ENCODE measurements around the gene CSK.

The CSK gene

GRCh38 chr15:74812533-74812932 is 30.7 kb downstream of the CSK start, which contains the start of gene LMAN1L:
TSS of gene LMAN1L (plus strand) at chr15:74812835. CDS start at chr15:74812855, 20 bp downstream.
- Histone ChIP-seq H3K4me3 (ENCODE audit: low read length) (no peak within 1 kb of the TSS), H3K9ac (ENCODE audit: low read depth, low read length) (no peak within 1 kb of the TSS), H3K4me1 (ENCODE audit: insufficient read depth, low read length) (peaks cover 6% of the 10 kb centered on the region; the same call in 1 of the 2 replicates), H3K27ac (ENCODE audit: low read length) (no peak within 1 kb of the TSS), H3K9me3 (ENCODE audit: insufficient read depth, low read depth, low read length) (no peaks in the 10 kb centered on the region), H3K36me3 (ENCODE audit: insufficient read depth, low read depth, low read length) (no peaks in the 10 kb centered on the region), H3K27me3 (ENCODE audit: insufficient read depth, low read length) (no peaks in the 10 kb centered on the region)

GRCh38 chr15:74815121-74815934 is 33.4 kb downstream of the CSK start:
- H3K9ac ChIP-seq (ENCODE audit: low read depth, low read length), result no peak overlapping the region
- H3K36me3 ChIP-seq (ENCODE audit: insufficient read depth, low read depth, low read length), result no peaks in the 10 kb centered on the region
- no peaks in the 10 kb centered on the region for H3K27me3 ChIP-seq (ENCODE audit: insufficient read depth, low read length)
- no peak overlapping the region for H3K27ac ChIP-seq (ENCODE audit: low read length)
- no peaks in the 10 kb centered on the region for H3K9me3 ChIP-seq (ENCODE audit: insufficient read depth, low read depth, low read length)
- no peak overlapping the region for H3K4me3 ChIP-seq (ENCODE audit: low read length)
- 0 out of 2 replicates have a peak, but pooled peaks cover 3% of the 10 kb centered on the region for H3K4me1 ChIP-seq (ENCODE audit: insufficient read depth, low read length)

GRCh38 chr15:74815961-74816360 is 34.1 kb downstream of the CSK start:
- no peak overlapping the region for H3K27ac ChIP-seq (ENCODE audit: low read length)
- no peak overlapping the region for H3K9ac ChIP-seq (ENCODE audit: low read depth, low read length)
- peaks cover 3% of the 10 kb centered on the region; the same call in 1 of the 2 replicates for H3K4me1 ChIP-seq (ENCODE audit: insufficient read depth, low read length)
- no peaks in the 10 kb centered on the region for H3K27me3 ChIP-seq (ENCODE audit: insufficient read depth, low read length)
- H3K9me3 ChIP-seq (ENCODE audit: insufficient read depth, low read depth, low read length), result no peaks in the 10 kb centered on the region
- H3K36me3 ChIP-seq (ENCODE audit: insufficient read depth, low read depth, low read length), result no peaks in the 10 kb centered on the region
- H3K4me3 ChIP-seq (ENCODE audit: low read length), result no peak overlapping the region

DNA sequence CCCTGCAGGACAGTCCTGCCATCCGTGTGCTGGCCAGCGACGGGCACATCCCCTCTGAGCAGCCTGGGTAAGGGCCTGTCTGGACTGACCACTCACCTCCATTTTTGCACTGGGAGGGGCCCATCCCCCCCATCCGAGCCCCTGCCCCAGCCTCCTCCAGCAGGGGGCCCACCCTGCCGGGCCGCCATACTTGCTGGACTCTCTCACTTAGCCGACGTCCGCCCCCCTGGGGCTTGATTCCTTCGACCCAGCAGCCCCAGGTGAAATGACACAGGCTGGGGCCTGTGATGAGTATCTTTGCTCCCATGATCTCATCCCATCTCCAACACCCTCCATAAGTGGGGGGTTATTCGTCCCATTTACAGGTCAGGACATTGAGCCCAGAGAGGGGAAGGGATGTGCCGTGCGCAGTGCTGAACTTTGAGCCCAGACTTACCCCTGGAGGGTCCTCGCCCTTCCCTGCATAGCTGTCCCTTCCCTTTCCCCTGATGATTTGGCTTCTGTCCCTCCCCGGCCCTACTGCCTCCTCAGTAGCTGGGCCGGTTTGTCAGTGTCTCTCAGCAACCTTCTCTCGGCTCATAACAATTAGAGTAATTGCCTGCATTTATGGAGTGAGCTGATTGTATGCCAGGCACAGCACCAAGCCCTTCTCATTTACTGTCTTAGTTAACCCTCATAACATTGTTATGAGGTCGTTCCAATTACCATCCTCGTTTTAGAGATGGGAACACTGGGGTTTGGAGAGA is 34.9 kb downstream of the CSK start:
- H3K36me3 ChIP-seq (ENCODE audit: insufficient read depth, low read depth, low read length), result no peaks in the 10 kb centered on the region
- no peaks in the 10 kb centered on the region for H3K27me3 ChIP-seq (ENCODE audit: insufficient read depth, low read length)
- H3K4me3 ChIP-seq (ENCODE audit: low read length), result no peak overlapping the region
- H3K9me3 ChIP-seq (ENCODE audit: insufficient read depth, low read depth, low read length), result no peaks in the 10 kb centered on the region
- H3K4me1 ChIP-seq (ENCODE audit: insufficient read depth, low read length), result peaks cover 3% of the 10 kb centered on the region; the same call in 1 of the 2 replicates
- H3K9ac ChIP-seq (ENCODE audit: low read depth, low read length), result no peak overlapping the region
- H3K27ac ChIP-seq (ENCODE audit: low read length), result no peak overlapping the region

GRCh38 chr15:74817370-74817737 is 35.5 kb downstream of the CSK start:
- no peak overlapping the region for H3K27ac ChIP-seq (ENCODE audit: low read length)
- H3K4me1 ChIP-seq (ENCODE audit: insufficient read depth, low read length), result peaks cover 3% of the 10 kb centered on the region; the same call in 1 of the 2 replicates
- H3K9me3 ChIP-seq (ENCODE audit: insufficient read depth, low read depth, low read length), result no peaks in the 10 kb centered on the region

DNA sequence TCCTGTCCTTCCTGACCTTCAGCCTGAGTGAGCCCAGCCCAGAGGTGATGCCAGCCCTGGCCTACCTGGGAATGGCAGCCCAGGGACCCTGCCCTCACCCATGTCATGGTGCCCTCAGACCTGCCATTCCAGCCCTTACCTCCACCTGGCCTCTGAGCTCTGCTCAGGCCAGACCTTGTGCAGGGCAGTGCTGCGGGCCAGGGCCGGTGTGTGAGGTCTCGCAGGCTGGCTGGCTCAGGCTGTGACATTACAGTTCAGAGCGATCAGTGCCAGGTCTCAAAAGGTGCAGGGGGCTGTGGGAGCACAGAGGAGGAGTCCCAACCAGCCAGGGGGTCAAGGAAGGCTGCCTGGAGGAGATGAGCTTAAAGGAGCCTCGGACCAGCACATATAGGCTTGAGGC is 38.2 kb downstream of the CSK start:
- peaks cover 3% of the 10 kb centered on the region; the same call in 1 of the 2 replicates for H3K4me1 ChIP-seq (ENCODE audit: insufficient read depth, low read length)
- peaks cover 15% of the 10 kb centered on the region for H3K27me3 ChIP-seq (ENCODE audit: insufficient read depth, low read length)
- no peak overlapping the region for H3K9ac ChIP-seq (ENCODE audit: low read depth, low read length)
- H3K9me3 ChIP-seq (ENCODE audit: insufficient read depth, low read depth, low read length), result no peaks in the 10 kb centered on the region
- no peak overlapping the region for H3K27ac ChIP-seq (ENCODE audit: low read length)
- no peak overlapping the region for H3K4me3 ChIP-seq (ENCODE audit: low read length)
- no peaks in the 10 kb centered on the region for H3K36me3 ChIP-seq (ENCODE audit: insufficient read depth, low read depth, low read length)

More at GRCh38 chr15:74817370-74817737, 35.5 kb downstream of the CSK start:
- H3K27me3 ChIP-seq (ENCODE audit: insufficient read depth, low read length), result no peaks in the 10 kb centered on the region
- no peak overlapping the region for H3K9ac ChIP-seq (ENCODE audit: low read depth, low read length)
- no peak overlapping the region for H3K4me3 ChIP-seq (ENCODE audit: low read length)
- H3K36me3 ChIP-seq (ENCODE audit: insufficient read depth, low read depth, low read length), result no peaks in the 10 kb centered on the region

DNA sequence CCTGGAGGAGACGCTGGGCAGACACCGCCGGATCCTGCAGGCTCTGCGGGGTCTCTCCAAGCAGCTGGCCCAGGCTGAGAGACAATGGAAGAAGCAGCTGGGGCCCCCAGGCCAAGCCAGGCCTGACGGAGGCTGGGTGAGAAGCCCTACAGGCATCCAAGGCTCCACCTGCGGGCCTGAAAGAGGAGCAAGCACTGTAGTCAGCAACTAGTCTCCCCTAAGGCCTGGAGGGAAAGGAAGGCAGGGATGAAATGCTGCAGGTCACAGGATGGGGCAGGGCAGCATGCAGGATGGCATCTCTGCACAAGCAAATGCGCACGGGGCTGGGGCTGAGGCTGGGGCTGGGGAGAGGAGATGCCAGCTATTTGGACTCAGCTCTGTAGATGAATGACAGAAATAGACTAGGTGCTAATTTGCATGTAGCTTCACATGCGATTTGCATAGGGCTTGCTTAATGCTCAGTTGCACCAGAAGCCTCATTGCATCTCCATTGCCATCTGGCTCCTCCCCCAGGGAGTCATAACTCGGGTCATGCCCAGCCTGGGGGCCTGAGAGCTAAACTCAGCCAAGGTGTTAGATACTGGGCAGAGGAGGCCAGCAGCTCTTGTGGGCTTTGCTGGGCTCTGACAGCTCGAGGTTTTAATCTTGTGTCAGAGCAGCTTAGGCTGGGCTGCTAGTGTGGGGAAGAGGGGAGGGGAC is 39.4 kb downstream of the CSK start:
- Histone ChIP-seq H3K4me3 (ENCODE audit: low read length) (no peak overlapping the region), H3K27ac (ENCODE audit: low read length) (no peak overlapping the region), H3K27me3 (ENCODE audit: insufficient read depth, low read length) (peaks cover 27% of the 10 kb centered on the region), H3K4me1 (ENCODE audit: insufficient read depth, low read length) (peaks cover 3% of the 10 kb centered on the region; the same call in 1 of the 2 replicates), H3K9me3 (ENCODE audit: insufficient read depth, low read depth, low read length) (no peaks in the 10 kb centered on the region), H3K36me3 (ENCODE audit: insufficient read depth, low read depth, low read length) (no peaks in the 10 kb centered on the region), H3K9ac (ENCODE audit: low read depth, low read length) (no peak overlapping the region)

DNA sequence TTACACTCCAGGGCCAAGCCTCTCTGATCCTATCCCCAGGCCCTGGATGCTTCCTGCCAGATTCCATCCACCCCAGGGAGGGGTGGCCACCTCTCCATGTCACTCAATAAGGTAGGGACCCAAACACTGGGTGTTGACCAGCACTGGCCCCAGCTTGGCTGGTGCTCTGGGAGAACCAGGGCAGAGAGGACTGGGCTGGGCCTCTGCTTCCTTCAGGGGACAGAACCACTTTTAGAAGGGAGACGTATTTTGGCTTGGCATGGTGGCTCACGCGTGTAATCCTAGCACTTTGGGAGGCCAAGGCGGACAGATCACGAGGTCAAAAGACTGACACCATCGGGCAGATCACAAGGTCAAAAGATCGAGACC is 39.9 kb downstream of the CSK start:
- H3K4me1 ChIP-seq (ENCODE audit: insufficient read depth, low read length), result peaks cover 3% of the 10 kb centered on the region; the same call in 1 of the 2 replicates
- H3K27me3 ChIP-seq (ENCODE audit: insufficient read depth, low read length), result peaks cover 31% of the 10 kb centered on the region
- H3K4me3 ChIP-seq (ENCODE audit: low read length), result no peak overlapping the region
- no peak overlapping the region for H3K27ac ChIP-seq (ENCODE audit: low read length)
- no peaks in the 10 kb centered on the region for H3K36me3 ChIP-seq (ENCODE audit: insufficient read depth, low read depth, low read length)
- H3K9me3 ChIP-seq (ENCODE audit: insufficient read depth, low read depth, low read length), result no peaks in the 10 kb centered on the region
- H3K9ac ChIP-seq (ENCODE audit: low read depth, low read length), result no peak overlapping the region

- Histone ChIP-seq H3K4me1 (ENCODE audit: insufficient read depth, low read length) (no peaks in the 10 kb centered on the region; the same call in 1 of the 2 replicates), H3K9ac (ENCODE audit: low read depth, low read length) (no peak overlapping the region), H3K27me3 (ENCODE audit: insufficient read depth, low read length) (peaks cover 36% of the 10 kb centered on the region), H3K27ac (ENCODE audit: low read length) (no peak overlapping the region), H3K4me3 (ENCODE audit: low read length) (no peak overlapping the region), H3K36me3 (ENCODE audit: insufficient read depth, low read depth, low read length) (no peaks in the 10 kb centered on the region), H3K9me3 (ENCODE audit: insufficient read depth, low read depth, low read length) (no peaks in the 10 kb centered on the region)
Measured at GRCh38 chr15:74822233-74822632, 40.4 kb downstream of the CSK start.

DNA sequence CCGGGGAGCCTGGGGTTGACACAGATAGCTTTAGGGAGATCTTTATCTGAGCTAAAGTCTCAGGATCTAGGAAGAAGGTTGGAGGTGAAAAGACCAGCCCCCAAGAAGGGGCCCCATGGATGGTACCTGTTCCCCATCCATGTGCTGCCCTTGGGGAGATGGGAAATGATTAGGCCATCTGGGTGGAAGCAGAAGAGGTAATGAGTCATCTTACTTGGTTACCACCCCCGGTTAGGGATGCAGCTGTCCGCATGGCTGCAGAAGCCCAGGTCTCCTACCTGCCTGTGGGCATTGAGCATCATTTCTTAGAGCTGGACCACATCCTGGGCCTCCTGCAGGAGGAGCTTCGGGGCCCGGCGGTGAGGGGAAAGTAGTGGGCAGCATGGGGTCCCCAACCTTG is 41.4 kb downstream of the CSK start:
- Histone ChIP-seq H3K9ac (ENCODE audit: low read depth, low read length) (no peak overlapping the region), H3K9me3 (ENCODE audit: insufficient read depth, low read depth, low read length) (no peaks in the 10 kb centered on the region), H3K4me3 (ENCODE audit: low read length) (no peak overlapping the region), H3K27me3 (ENCODE audit: insufficient read depth, low read length) (peaks cover 47% of the 10 kb centered on the region), H3K36me3 (ENCODE audit: insufficient read depth, low read depth, low read length) (no peaks in the 10 kb centered on the region), H3K27ac (ENCODE audit: low read length) (no peak overlapping the region), H3K4me1 (ENCODE audit: insufficient read depth, low read length) (no peaks in the 10 kb centered on the region; the same call in 1 of the 2 replicates)

DNA sequence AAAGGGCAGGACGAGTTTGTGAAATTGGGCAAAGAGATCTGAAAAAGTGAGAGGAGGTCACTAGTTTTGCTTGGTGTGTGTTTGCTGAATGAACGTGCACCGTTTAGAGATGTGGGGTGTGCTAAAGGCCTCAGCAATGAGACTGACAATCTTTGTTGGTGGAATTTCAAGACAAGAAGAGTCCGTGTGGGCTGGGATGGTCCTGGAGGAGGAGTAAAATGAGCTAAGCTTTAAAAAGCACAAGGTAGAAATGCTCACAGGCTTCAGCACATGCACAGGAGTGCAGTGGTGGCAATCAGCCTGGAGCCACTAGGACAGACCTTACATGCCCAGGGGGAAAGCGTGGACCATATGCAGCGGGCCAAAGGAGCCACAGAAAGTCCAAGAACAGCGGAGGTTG is 43.1 kb downstream of the CSK start:
- H3K9ac ChIP-seq (ENCODE audit: low read depth, low read length), result no peak overlapping the region

More for the DNA sequence above, 43.1 kb downstream of the CSK start:
- no peak overlapping the region for H3K4me3 ChIP-seq (ENCODE audit: low read length)
- H3K27ac ChIP-seq (ENCODE audit: low read length), result no peak overlapping the region
- no peaks in the 10 kb centered on the region for H3K36me3 ChIP-seq (ENCODE audit: insufficient read depth, low read depth, low read length)
- no peaks in the 10 kb centered on the region for H3K9me3 ChIP-seq (ENCODE audit: insufficient read depth, low read depth, low read length)
- H3K4me1 ChIP-seq (ENCODE audit: insufficient read depth, low read length), result no peaks in the 10 kb centered on the region; the same call in 1 of the 2 replicates
- H3K27me3 ChIP-seq (ENCODE audit: insufficient read depth, low read length), result peaks cover 55% of the 10 kb centered on the region

All from iPS-20b (cell line).